ENCODE data around the gene COPZ1. TPM values are rescaled to one million over a fixed set of nuclear protein-coding genes. Genes with fewer than 3 reads are reported as not detected.
A peak's percentile ranks its signal among the peaks of the same experiment; 100 is the strongest.

COPZ1 gene
- total RNA-seq, 1 donor from 2014 or later = 219 TPM

DNA sequence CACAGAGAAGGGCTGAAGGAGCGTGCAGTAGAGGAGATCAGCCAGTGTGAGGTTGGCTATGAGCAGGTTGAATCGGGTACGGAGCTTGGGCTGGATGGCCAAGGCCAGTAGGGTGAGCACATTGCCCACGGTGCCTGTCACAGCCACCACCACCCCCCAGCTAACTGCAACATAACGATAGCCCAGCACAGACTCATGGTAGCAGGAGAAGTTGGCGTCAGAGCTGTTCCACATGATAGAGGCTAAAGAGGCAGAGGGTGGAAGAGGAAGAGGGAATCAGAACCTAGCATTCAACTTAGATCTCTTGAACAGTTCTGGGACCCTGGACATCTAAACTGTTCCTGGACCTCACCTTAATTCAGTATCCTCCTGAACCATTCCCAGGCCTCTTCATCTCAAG is 38.7 kb downstream of the COPZ1 start:
- Histone ChIP-seq H3K4me2 (no peak overlapping the region), H3F3A (ENCODE audit: low read depth) (peaks cover 14% of the 10 kb centered on the region), H3K4me1 (peaks cover 23% of the 10 kb centered on the region), H3K9ac (no peak overlapping the region), H3K27ac (no peak overlapping the region), H3K79me2 (ENCODE audit: low read depth) (peaks cover 2% of the 10 kb centered on the region), H3K27me3 (peaks cover 4% of the 10 kb centered on the region), H2AFZ (replicated peaks) (no peak overlapping the region), H3K4me3 (no peak overlapping the region), H3K9me3 (ENCODE audit: low read depth) (no peaks in the 10 kb centered on the region), H3K36me3 (no peaks in the 10 kb centered on the region), H4K20me1 (ENCODE audit: low read depth) (no peaks in the 10 kb centered on the region)
- no peak overlapping the region for H3K27ac Mint-ChIP-seq
- H3K4me1 Mint-ChIP-seq = peaks cover 19% of the 10 kb centered on the region
- H3K9me3 Mint-ChIP-seq = no peaks in the 10 kb centered on the region
- H3K36me3 Mint-ChIP-seq = no peaks in the 10 kb centered on the region
- no peak overlapping the region for H3K4me3 Mint-ChIP-seq
- TF ChIP-seq, protein P1, sequence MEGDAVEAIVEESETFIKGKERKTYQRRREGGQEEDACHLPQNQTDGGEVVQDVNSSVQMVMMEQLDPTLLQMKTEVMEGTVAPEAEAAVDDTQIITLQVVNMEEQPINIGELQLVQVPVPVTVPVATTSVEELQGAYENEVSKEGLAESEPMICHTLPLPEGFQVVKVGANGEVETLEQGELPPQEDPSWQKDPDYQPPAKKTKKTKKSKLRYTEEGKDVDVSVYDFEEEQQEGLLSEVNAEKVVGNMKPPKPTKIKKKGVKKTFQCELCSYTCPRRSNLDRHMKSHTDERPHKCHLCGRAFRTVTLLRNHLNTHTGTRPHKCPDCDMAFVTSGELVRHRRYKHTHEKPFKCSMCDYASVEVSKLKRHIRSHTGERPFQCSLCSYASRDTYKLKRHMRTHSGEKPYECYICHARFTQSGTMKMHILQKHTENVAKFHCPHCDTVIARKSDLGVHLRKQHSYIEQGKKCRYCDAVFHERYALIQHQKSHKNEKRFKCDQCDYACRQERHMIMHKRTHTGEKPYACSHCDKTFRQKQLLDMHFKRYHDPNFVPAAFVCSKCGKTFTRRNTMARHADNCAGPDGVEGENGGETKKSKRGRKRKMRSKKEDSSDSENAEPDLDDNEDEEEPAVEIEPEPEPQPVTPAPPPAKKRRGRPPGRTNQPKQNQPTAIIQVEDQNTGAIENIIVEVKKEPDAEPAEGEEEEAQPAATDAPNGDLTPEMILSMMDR (IDR thresholded peaks at IDR 0.05) = no peak
- TF ChIP-seq EZH2 (IDR thresholded peaks at IDR 0.05) (no peak), EZH2phosphoT487 (IDR thresholded peaks at IDR 0.05) (no peak)
- DNase-seq (ENCODE audit: low spot score) = no peak
- H3K27me3 Mint-ChIP-seq (ENCODE audit: insufficient read depth, low read depth) = peaks cover 7% of the 10 kb centered on the region

GRCh38 chr12:54364413-54364812 is 39.5 kb downstream of the COPZ1 start, which contains the start of gene GPR84:
Gene GPR84 (minus strand): TSS chr12:54364486. CDS start chr12:54363851, 635 bp downstream.
- Histone ChIP-seq H3K4me1 (peaks cover 24% of the 10 kb centered on the region), H4K20me1 (ENCODE audit: low read depth) (peaks cover 7% of the 10 kb centered on the region), H3K27me3 (peaks cover 12% of the 10 kb centered on the region), H3K4me3 (no peak within 1 kb of the TSS), H3F3A (ENCODE audit: low read depth) (peaks cover 17% of the 10 kb centered on the region), H3K9me3 (ENCODE audit: low read depth) (no peaks in the 10 kb centered on the region), H2AFZ (replicated peaks) (no peak within 1 kb of the TSS), H3K27ac (no peak within 1 kb of the TSS), H3K9ac (no peak within 1 kb of the TSS), H3K36me3 (no peaks in the 10 kb centered on the region), H3K4me2 (no peak within 1 kb of the TSS), H3K79me2 (ENCODE audit: low read depth) (no peaks in the 10 kb centered on the region)
- Mint-ChIP-seq H3K27me3 (ENCODE audit: insufficient read depth, low read depth) (peaks cover 11% of the 10 kb centered on the region), H3K4me1 (peaks cover 27% of the 10 kb centered on the region), H3K4me3 (no peak within 1 kb of the TSS), H3K9me3 (no peaks in the 10 kb centered on the region), H3K36me3 (no peaks in the 10 kb centered on the region), H3K27ac (no peak within 1 kb of the TSS)
- DNase-seq (ENCODE audit: low spot score) = no peak
- no peak for TF ChIP-seq EZH2 (IDR thresholded peaks at IDR 0.05)
- TF ChIP-seq EZH2phosphoT487 (IDR thresholded peaks at IDR 0.05) = no peak
- TF ChIP-seq, protein P1 (IDR thresholded peaks at IDR 0.05) = no peak

- H3K4me1 Mint-ChIP-seq = peaks cover 29% of the 10 kb centered on the region
- no peak overlapping the region for H3K27ac ChIP-seq
- H3K4me3 ChIP-seq = no peak overlapping the region
- peaks cover 16% of the 10 kb centered on the region for H3K4me1 ChIP-seq
- no peaks in the 10 kb centered on the region for H3K36me3 ChIP-seq
- peaks cover 9% of the 10 kb centered on the region for H3K27me3 Mint-ChIP-seq (ENCODE audit: insufficient read depth, low read depth)
- H3K9me3 ChIP-seq (ENCODE audit: low read depth) = no peaks in the 10 kb centered on the region
- H3K4me3 Mint-ChIP-seq = no peak overlapping the region
- no peak overlapping the region for H3K9ac ChIP-seq
- peak overlapping the region; percentile 40 for H3K27ac Mint-ChIP-seq
- H3F3A ChIP-seq (ENCODE audit: low read depth) = peaks cover 14% of the 10 kb centered on the region
- H3K79me2 ChIP-seq (ENCODE audit: low read depth) = no peaks in the 10 kb centered on the region
- H3K36me3 Mint-ChIP-seq = peaks cover 7% of the 10 kb centered on the region
- H3K27me3 ChIP-seq = peaks cover 18% of the 10 kb centered on the region
- peaks cover 39% of the 10 kb centered on the region for H4K20me1 ChIP-seq (ENCODE audit: low read depth)
- H3K9me3 Mint-ChIP-seq = no peaks in the 10 kb centered on the region
- no peak overlapping the region for H3K4me2 ChIP-seq
- TF ChIP-seq, protein P1 (IDR thresholded peaks at IDR 0.05) = no peak
- TF ChIP-seq EZH2phosphoT487 (IDR thresholded peaks at IDR 0.05) (no peak), EZH2 (IDR thresholded peaks at IDR 0.05) (no peak)
- DNase-seq (ENCODE audit: low spot score) = no peak
- no peak overlapping the region for H2AFZ ChIP-seq (replicated peaks)
Observed at GRCh38 chr12:54368025-54368708, 43.2 kb downstream of the COPZ1 start.
